K562 (cell line): ENCODE results near the gene FGGY. TPM values are rescaled to one million over a fixed set of nuclear protein-coding genes. Genes with fewer than 3 reads are reported as not detected.
A peak's percentile ranks its signal among the peaks of the same experiment; 100 is the strongest.

Experiments
- ARID1B ChIP-seq: fragments of 450-650 bp; IDR thresholded peaks from 2 replicates; pipeline ENCODE4 v1.6.1; 2016; ENCODE audit warnings: antibody characterized with exemption, mild to moderate bottlenecking, inconsistent platforms
- ATF1 ChIP-seq, 2 experiments: fragments of 450-650 bp in 1 of 2; IDR thresholded peaks; 2 replicates each; pipeline ENCODE4 v1.6.1; 2016; ENCODE audit warnings: missing compliant biosample characterization in 1 of 2, missing genetic modification characterization in 1 of 2
- CHCHD3 ChIP-seq: fragments of 250-450 bp; sonication (Bioruptor Pico); IDR thresholded peaks from 2 replicates; pipeline ENCODE4 v2.1.2; 2022; ENCODE audit warnings: mild to moderate bottlenecking
- CTCFL ChIP-seq: IDR thresholded peaks from 2 replicates; pipeline ENCODE4 v1.6.1; 2011; ENCODE audit warnings: borderline replicate concordance, low read depth, mild to moderate bottlenecking, moderate library complexity, low read length; ENCODE audit not compliant: insufficient read depth, poor library complexity, severe bottlenecking
- FOXK1 ChIP-seq: sonication (generic); formaldehyde crosslinking; IDR thresholded peaks from 2 replicates; pipeline ENCODE4 v1.8.0; 2022; ENCODE audit warnings: missing genetic modification reagents, mild to moderate bottlenecking, borderline replicate concordance
- GABPB1 ChIP-seq: sonication (generic); formaldehyde crosslinking; IDR thresholded peaks from 2 replicates; pipeline ENCODE4 v1.8.0; 2022; ENCODE audit warnings: mild to moderate bottlenecking, missing genetic modification reagents
- HEY1 ChIP-seq: fragments of 250-450 bp; sonication (Bioruptor Pico); IDR thresholded peaks from 2 replicates; pipeline ENCODE4 v1.5.0; 2020; ENCODE audit warnings: mild to moderate bottlenecking, moderate library complexity, borderline replicate concordance
- KDM4B ChIP-seq, 2 experiments: fragments of 450-650 bp in 1 of 2; sonication (generic) in 1 of 2; IDR thresholded peaks; 2 replicates each; pipeline ENCODE4 v1.6.1; 2016 to 2017; ENCODE audit warnings: borderline replicate concordance in 2 of 2, antibody characterized with exemption in 1 of 2, low read depth in 1 of 2, mild to moderate bottlenecking in 1 of 2
- MITF ChIP-seq: IDR thresholded peaks from 2 replicates; pipeline ENCODE4 v1.6.1; 2014; ENCODE audit warnings: antibody characterized with exemption
- NRF1 ChIP-seq, 2 experiments: fragments of 450-650 bp; IDR thresholded peaks in 1 of 2; conservative IDR thresholded peaks in 1 of 2; 2 replicates each; pipeline ENCODE4 v1.6.1; 2014; ENCODE audit warnings: mild to moderate bottlenecking in 2 of 2
- PTTG1 ChIP-seq: fragments of 450-650 bp; IDR thresholded peaks from 2 replicates; pipeline ENCODE4 v1.6.1; 2016; ENCODE audit warnings: low read depth, mild to moderate bottlenecking, missing genetic modification characterization, missing compliant biosample characterization
- SIN3B ChIP-seq: fragments of 450-650 bp; IDR thresholded peaks from 2 replicates; pipeline ENCODE4 v1.6.1; 2017; ENCODE audit warnings: low read depth, mild to moderate bottlenecking, moderate library complexity
- SMARCA4 ChIP-seq: fragments of 450-650 bp; IDR thresholded peaks from 2 replicates; pipeline ENCODE4 v1.6.1; 2016
- SOX6 ChIP-seq: fragments of 450-650 bp; IDR thresholded peaks from 2 replicates; pipeline ENCODE4 v1.6.1; 2014; ENCODE audit warnings: mild to moderate bottlenecking
- YY1 ChIP-seq, 3 experiments: IDR thresholded peaks; 2 replicates each; pipeline ENCODE4 v1.6.1; 2011; ENCODE audit warnings: low read length in 2 of 3, mild to moderate bottlenecking in 2 of 3, moderate library complexity in 2 of 3, borderline replicate concordance in 1 of 3, control low read depth in 1 of 3, low read depth in 1 of 3; ENCODE audit not compliant: insufficient read depth in 3 of 3, insufficient replicate concordance in 2 of 3, control insufficient read depth in 1 of 3, insufficient read length in 1 of 3; ENCODE audit errors: extremely low read depth in 1 of 3
- ZNF609 ChIP-seq: sonication (generic); formaldehyde crosslinking; IDR thresholded peaks from 2 replicates; pipeline ENCODE4 v1.8.1; 2023; ENCODE audit warnings: missing genetic modification reagents, mild to moderate bottlenecking, borderline replicate concordance
- ZNF766 ChIP-seq: fragments of 200-800 bp; sonication (Bioruptor generic); conservative IDR thresholded peaks from 2 replicates; pipeline ENCODE4 v1.6.1; 2016; ENCODE audit warnings: missing genetic modification characterization, missing compliant biosample characterization
- ZSCAN29 ChIP-seq: fragments of 450-650 bp; IDR thresholded peaks from 2 replicates; pipeline ENCODE4 v1.6.1; 2017
- polyA plus RNA-seq, 8 experiments: library from polyadenylated mRNA; depleted of rRNA in 4 of 8; stranded (reverse) in 5 of 8; unstranded in 3 of 8; fragments of >200 nt; fragmentation: Nextera tagmentation in 2 of 8; fragmentation: Illumina TruSeq in 1 of 8; extraction: Ambion mirVana in 2 of 8; extraction: Trizol in 1 of 8; gene quantifications; 2 replicates each; pipeline versions ENCODE4 v1.2.1 to v1.2.3, GENCODE V29; 2011 to 2014; ENCODE audit warnings: inconsistent platforms in 1 of 8, missing spikeins in 1 of 8
- total RNA-seq, 7 experiments: library from RNA; depleted of rRNA in 6 of 7; stranded (reverse); fragments of >200 nt in 6 of 7; fragmentation: Illumina TruSeq in 2 of 7; extraction: Trizol in 2 of 7; gene quantifications; 2 replicates each; pipeline versions ENCODE4 v1.2.1 to v1.2.3, GENCODE V29; 2011 to 2021; ENCODE audit warnings: low replicate concordance in 1 of 7

The FGGY gene
- total and polyA plus RNA-seq, 9 of the 15 experiments (the other 6 are each of a cell fraction or from before 2014, with no cell fraction given): 9.7 to 19.2 (median 12.6) TPM

GRCh38 chr1:59730759-59731478 is 434.0 kb downstream of the FGGY start (continued):
- TF ChIP-seq ZNF609: no peak
- TF ChIP-seq SIN3B: no peak
- TF ChIP-seq YY1 (IDR thresholded peaks at IDR 0.05; ENCODE audit: borderline replicate concordance in 1 of 3, control insufficient read depth in 1 of 3, extremely low read depth in 1 of 3, insufficient read depth in 3 of 3, insufficient read length in 1 of 3, insufficient replicate concordance in 2 of 3, low read depth in 1 of 3, low read length in 2 of 3): peak in 1 of 3 experiments; percentile 54
- peak; percentile 43 for TF ChIP-seq SOX6
- TF ChIP-seq ZSCAN29: no peak
- no peak for TF ChIP-seq GABPB1
- no peak for TF ChIP-seq CTCFL
- TF ChIP-seq FOXK1 (CRISPR knock-in tag): no peak
- 0 out of 4 replicates have a peak, but pooled peaks of 1 of the 2 experiments have one; percentile 9 for TF ChIP-seq NRF1 (conservative IDR thresholded peaks at IDR 0.05 in 1 of 2, IDR thresholded peaks at IDR 0.05 in 1 of 2)
- no peak for TF ChIP-seq KDM4B (IDR thresholded peaks at IDR 0.05; ENCODE audit: borderline replicate concordance in 2 of 2, low read depth in 1 of 2)
- TF ChIP-seq SMARCA4: peak; percentile 73
- no peak for TF ChIP-seq ATF1 (CRISPR knock-in tag; IDR thresholded peaks at IDR 0.05)
- peak; percentile 42; the same call in 1 of the 2 replicates for TF ChIP-seq ATF1 (tag; IDR thresholded peaks at IDR 0.05)
- TF ChIP-seq PTTG1 (tag): 0 out of 2 replicates have a peak, but pooled peaks have one; percentile 14
- TF ChIP-seq HEY1 (CRISPR knock-in tag): no peak
- TF ChIP-seq ZNF766 (CRISPR knock-in tag): 0 out of 2 replicates have a peak, but pooled peaks have one; percentile 12
- no peak for TF ChIP-seq CHCHD3 (CRISPR knock-in tag)
- TF ChIP-seq ARID1B: peak; percentile 78
- TF ChIP-seq MITF: no peak
